ENCODE results near the gene NRG3.

The NRG3 gene

GRCh38 chr10:82628373-82628772 is 753.4 kb downstream of the NRG3 start:
- no CpG with 5 or more reads among the region's 3 CpGs for WGBS (ENCODE audit: extremely low coverage, insufficient coverage, insufficient read length)
- H2AK5ac ChIP-seq (ENCODE audit: low read length): no peak overlapping the region
- H2AFZ ChIP-seq (ENCODE audit: insufficient read depth, low read length, poor library complexity): no peak overlapping the region
- no peak overlapping the region for H3K23ac ChIP-seq (ENCODE audit: low read length)
- no peak overlapping the region for H3K4me2 ChIP-seq (ENCODE audit: low read length)
- no peaks in the 10 kb centered on the region for H3K36me3 ChIP-seq (ENCODE audit: control insufficient read depth in 1 of 2, insufficient read depth in 2 of 2, low read length in 2 of 2)
- H4K91ac ChIP-seq (ENCODE audit: low read depth, low read length): no peak overlapping the region
- no peaks in the 10 kb centered on the region for H3K4me1 ChIP-seq (ENCODE audit: control insufficient read depth in 1 of 2, insufficient read depth in 2 of 2, low read length in 2 of 2)
- H2BK5ac ChIP-seq (ENCODE audit: low read depth, low read length, poor library complexity): no peak overlapping the region
- no peak overlapping the region for H3K9ac ChIP-seq (ENCODE audit: low read length)
- H4K12ac ChIP-seq (ENCODE audit: low read depth, low read length): no peak overlapping the region
- H3K79me2 ChIP-seq (ENCODE audit: control insufficient read depth, insufficient read depth, low read length, poor library complexity): no peaks in the 10 kb centered on the region
- no peak overlapping the region for H4K8ac ChIP-seq (ENCODE audit: low read depth, low read length)
- H3K79me1 ChIP-seq (ENCODE audit: low read length): no peaks in the 10 kb centered on the region
- no peak overlapping the region for H3K18ac ChIP-seq (ENCODE audit: low read length)
- no peak overlapping the region for H3K27ac ChIP-seq (ENCODE audit: low read depth, low read length)
- no peak for DNase-seq
- H3K9me3 ChIP-seq (ENCODE audit: insufficient read depth, low read depth, low read length): no peaks in the 10 kb centered on the region
- H3K14ac ChIP-seq (ENCODE audit: low read length): no peak overlapping the region
- H3K4ac ChIP-seq (ENCODE audit: low read depth, low read length): no peak overlapping the region
- no peaks in the 10 kb centered on the region for H3K27me3 ChIP-seq (ENCODE audit: insufficient read depth, low read length)
- no peak overlapping the region for H2BK120ac ChIP-seq (ENCODE audit: insufficient read depth, low read length, poor library complexity)
- no peak overlapping the region for H3K4me3 ChIP-seq (ENCODE audit: low read depth, low read length)
- H2BK12ac ChIP-seq (ENCODE audit: low read length): no peak overlapping the region

- H3K4me2 ChIP-seq (ENCODE audit: low read length): no peak overlapping the region
- no peak overlapping the region for H4K8ac ChIP-seq (ENCODE audit: low read depth, low read length)
- H2BK5ac ChIP-seq (ENCODE audit: low read depth, low read length, poor library complexity): no peak overlapping the region
- H3K18ac ChIP-seq (ENCODE audit: low read length): no peak overlapping the region
- H3K27ac ChIP-seq (ENCODE audit: low read depth, low read length): no peak overlapping the region
- no peaks in the 10 kb centered on the region for H3K9me3 ChIP-seq (ENCODE audit: insufficient read depth, low read depth, low read length)
- no peak overlapping the region for H2AK5ac ChIP-seq (ENCODE audit: low read length)
- H3K9ac ChIP-seq (ENCODE audit: low read length): no peak overlapping the region
- H2BK12ac ChIP-seq (ENCODE audit: low read length): no peak overlapping the region
- H4K12ac ChIP-seq (ENCODE audit: low read depth, low read length): no peak overlapping the region
- no peaks in the 10 kb centered on the region for H3K4me1 ChIP-seq (ENCODE audit: control insufficient read depth in 1 of 2, insufficient read depth in 2 of 2, low read length in 2 of 2)
- no peak overlapping the region for H3K14ac ChIP-seq (ENCODE audit: low read length)
- no peak for DNase-seq
- H3K4ac ChIP-seq (ENCODE audit: low read depth, low read length): no peak overlapping the region
- no peak overlapping the region for H4K91ac ChIP-seq (ENCODE audit: low read depth, low read length)
- no peaks in the 10 kb centered on the region for H3K36me3 ChIP-seq (ENCODE audit: control insufficient read depth in 1 of 2, insufficient read depth in 2 of 2, low read length in 2 of 2)
- no peak overlapping the region for H2AFZ ChIP-seq (ENCODE audit: insufficient read depth, low read length, poor library complexity)
- no peaks in the 10 kb centered on the region for H3K79me2 ChIP-seq (ENCODE audit: control insufficient read depth, insufficient read depth, low read length, poor library complexity)
- H3K27me3 ChIP-seq (ENCODE audit: insufficient read depth, low read length): no peaks in the 10 kb centered on the region
- H2BK120ac ChIP-seq (ENCODE audit: insufficient read depth, low read length, poor library complexity): no peak overlapping the region
- H3K23ac ChIP-seq (ENCODE audit: low read length): no peak overlapping the region
- no peaks in the 10 kb centered on the region for H3K79me1 ChIP-seq (ENCODE audit: low read length)
- no peak overlapping the region for H3K4me3 ChIP-seq (ENCODE audit: low read depth, low read length)
- no CpG with 5 or more reads among the region's 1 CpG for WGBS (ENCODE audit: extremely low coverage, insufficient coverage, insufficient read length)
Observed at GRCh38 chr10:82643076-82643475, 768.1 kb downstream of the NRG3 start.

GRCh38 chr10:82643601-82644000 is 768.6 kb downstream of the NRG3 start:
- Histone ChIP-seq H3K27ac (ENCODE audit: low read depth, low read length) (no peak overlapping the region), H2BK5ac (ENCODE audit: low read depth, low read length, poor library complexity) (no peak overlapping the region), H2BK12ac (ENCODE audit: low read length) (no peak overlapping the region), H3K4me2 (ENCODE audit: low read length) (no peak overlapping the region), H3K9ac (ENCODE audit: low read length) (no peak overlapping the region), H2AK5ac (ENCODE audit: low read length) (no peak overlapping the region), H2BK120ac (ENCODE audit: insufficient read depth, low read length, poor library complexity) (no peak overlapping the region), H3K27me3 (ENCODE audit: insufficient read depth, low read length) (no peaks in the 10 kb centered on the region), H3K79me2 (ENCODE audit: control insufficient read depth, insufficient read depth, low read length, poor library complexity) (no peaks in the 10 kb centered on the region), H3K36me3 (ENCODE audit: control insufficient read depth in 1 of 2, insufficient read depth in 2 of 2, low read length in 2 of 2) (no peaks in the 10 kb centered on the region), H3K79me1 (ENCODE audit: low read length) (no peaks in the 10 kb centered on the region), H3K4me3 (ENCODE audit: low read depth, low read length) (no peak overlapping the region), H3K14ac (ENCODE audit: low read length) (no peak overlapping the region), H3K18ac (ENCODE audit: low read length) (no peak overlapping the region), H4K12ac (ENCODE audit: low read depth, low read length) (no peak overlapping the region), H4K8ac (ENCODE audit: low read depth, low read length) (no peak overlapping the region), H4K91ac (ENCODE audit: low read depth, low read length) (no peak overlapping the region), H3K9me3 (ENCODE audit: insufficient read depth, low read depth, low read length) (no peaks in the 10 kb centered on the region), H3K4ac (ENCODE audit: low read depth, low read length) (no peak overlapping the region), H3K23ac (ENCODE audit: low read length) (no peak overlapping the region), H3K4me1 (ENCODE audit: control insufficient read depth in 1 of 2, insufficient read depth in 2 of 2, low read length in 2 of 2) (no peaks in the 10 kb centered on the region), H2AFZ (ENCODE audit: insufficient read depth, low read length, poor library complexity) (no peak overlapping the region)
- DNase-seq: peak in 1 of 2 donors; percentile 8
- WGBS (ENCODE audit: extremely low coverage, insufficient coverage, insufficient read length): no CpG with 5 or more reads among the region's 5 CpGs

GRCh38 chr10:82645221-82645620 is 770.2 kb downstream of the NRG3 start:
- Histone ChIP-seq H3K4me1 (ENCODE audit: control insufficient read depth in 1 of 2, insufficient read depth in 2 of 2, low read length in 2 of 2) (no peaks in the 10 kb centered on the region), H3K9me3 (ENCODE audit: insufficient read depth, low read depth, low read length) (no peaks in the 10 kb centered on the region), H3K36me3 (ENCODE audit: control insufficient read depth in 1 of 2, insufficient read depth in 2 of 2, low read length in 2 of 2) (no peaks in the 10 kb centered on the region), H2AFZ (ENCODE audit: insufficient read depth, low read length, poor library complexity) (no peak overlapping the region), H2BK5ac (ENCODE audit: low read depth, low read length, poor library complexity) (no peak overlapping the region), H3K4ac (ENCODE audit: low read depth, low read length) (no peak overlapping the region), H3K27ac (ENCODE audit: low read depth, low read length) (no peak overlapping the region), H3K18ac (ENCODE audit: low read length) (no peak overlapping the region), H3K4me3 (ENCODE audit: low read depth, low read length) (no peak overlapping the region), H4K12ac (ENCODE audit: low read depth, low read length) (no peak overlapping the region), H3K14ac (ENCODE audit: low read length) (no peak overlapping the region), H3K27me3 (ENCODE audit: insufficient read depth, low read length) (no peaks in the 10 kb centered on the region), H2BK120ac (ENCODE audit: insufficient read depth, low read length, poor library complexity) (no peak overlapping the region), H2BK12ac (ENCODE audit: low read length) (no peak overlapping the region), H3K23ac (ENCODE audit: low read length) (no peak overlapping the region), H4K91ac (ENCODE audit: low read depth, low read length) (no peak overlapping the region), H3K79me2 (ENCODE audit: control insufficient read depth, insufficient read depth, low read length, poor library complexity) (no peaks in the 10 kb centered on the region), H3K9ac (ENCODE audit: low read length) (no peak overlapping the region), H3K79me1 (ENCODE audit: low read length) (no peaks in the 10 kb centered on the region), H2AK5ac (ENCODE audit: low read length) (no peak overlapping the region), H3K4me2 (ENCODE audit: low read length) (no peak overlapping the region), H4K8ac (ENCODE audit: low read depth, low read length) (no peak overlapping the region)
- DNase-seq: peak in 1 of 2 donors; percentile 8
